Neural progenitor cell (in vitro differentiated cells): Measurements from ENCODE around the gene GNAI3. TPM values are rescaled to one million over a fixed set of nuclear protein-coding genes. Genes with fewer than 3 reads are reported as not detected.

Experiments
- DNase-seq: peaks from one replicate; pipeline ENCODE4 v3.0.0-alpha.2; 2016; ENCODE audit warnings: low spot score
- H2AFZ ChIP-seq: fragments of 200-600 bp; sonication (generic); replicated peaks from 2 replicates; pipeline ENCODE4 v1.6.1; 2016; ENCODE audit warnings: antibody characterized with exemption
- H3F3A ChIP-seq: fragments of 200-600 bp; sonication (generic); 2 replicates; pipeline ENCODE4 v1.6.1; 2016; ENCODE audit warnings: antibody characterized with exemption, low read depth
- H3K27ac ChIP-seq: fragments of 200-600 bp; sonication (generic); 2 replicates; pipeline ENCODE4 v1.5.1; 2016; ENCODE audit warnings: mild to moderate bottlenecking
- H3K27me3 ChIP-seq: fragments of 200-600 bp; sonication (generic); 2 replicates; pipeline ENCODE4 v1.6.1; 2016; ENCODE audit warnings: mild to moderate bottlenecking, moderate library complexity
- H3K36me3 ChIP-seq: fragments of 200-600 bp; sonication (generic); 2 replicates; pipeline ENCODE4 v1.5.1; 2016
- H3K4me1 ChIP-seq: fragments of 200-600 bp; sonication (generic); 2 replicates; pipeline ENCODE4 v1.6.1; 2016; ENCODE audit warnings: mixed run types
- H3K4me2 ChIP-seq: fragments of 200-600 bp; sonication (generic); 2 replicates; pipeline ENCODE4 v1.6.1; 2016
- H3K4me3 ChIP-seq: fragments of 200-600 bp; sonication (generic); 2 replicates; pipeline ENCODE4 v1.5.1; 2016
- H3K79me2 ChIP-seq: fragments of 200-600 bp; sonication (generic); 2 replicates; pipeline ENCODE4 v1.6.1; 2016; ENCODE audit warnings: low read depth
- H3K9ac ChIP-seq: fragments of 200-600 bp; sonication (generic); 2 replicates; pipeline ENCODE4 v1.6.1; 2016
- H3K9me3 ChIP-seq: fragments of 200-600 bp; sonication (generic); 2 replicates; pipeline ENCODE4 v1.5.1; 2016; ENCODE audit warnings: low read depth
- H4K20me1 ChIP-seq: fragments of 200-600 bp; sonication (generic); 2 replicates; pipeline ENCODE4 v1.6.1; 2016; ENCODE audit warnings: low read depth
- H3K27ac Mint-ChIP-seq: 3 replicates; pipeline ENCODE4 v1.8.0; 2021; ENCODE audit warnings: mixed read lengths
- H3K27me3 Mint-ChIP-seq: 2 replicates; pipeline ENCODE4 v1.8.0; 2022; ENCODE audit warnings: low read depth, mild to moderate bottlenecking, inconsistent platforms, moderate library complexity, mixed read lengths; ENCODE audit not compliant: insufficient read depth
- H3K36me3 Mint-ChIP-seq: 3 replicates; pipeline ENCODE4 v1.8.0; 2021; ENCODE audit warnings: mixed read lengths
- H3K4me1 Mint-ChIP-seq: 3 replicates; pipeline ENCODE4 v1.8.0; 2021; ENCODE audit warnings: mixed read lengths
- H3K4me3 Mint-ChIP-seq: 3 replicates; pipeline ENCODE4 v1.8.0; 2021; ENCODE audit warnings: mild to moderate bottlenecking, moderate library complexity, mixed read lengths
- H3K9me3 Mint-ChIP-seq: 3 replicates; pipeline ENCODE4 v1.8.0; 2020; ENCODE audit warnings: mixed read lengths
- EZH2 ChIP-seq: fragments of 200-600 bp; sonication (generic); IDR thresholded peaks from 2 replicates; pipeline ENCODE4 v1.6.1; 2017; ENCODE audit warnings: antibody characterized with exemption, mild to moderate bottlenecking, moderate library complexity
- EZH2phosphoT487 ChIP-seq: fragments of 200-600 bp; sonication (generic); IDR thresholded peaks from 2 replicates; pipeline ENCODE4 v1.6.1; 2017; ENCODE audit warnings: antibody characterized with exemption
- total RNA-seq: library from RNA; depleted of rRNA; stranded (reverse); fragments of >200 nt; gene quantifications from 2 replicates; pipeline ENCODE4 v1.2.3, GENCODE V29; 2015; ENCODE audit warnings: low replicate concordance
- TF ChIP-seq, protein P1 (sequence below): fragments of 200-600 bp; sonication (generic); IDR thresholded peaks from 2 replicates; pipeline ENCODE4 v1.5.1; 2017; ENCODE audit warnings: antibody characterized with exemption, mild to moderate bottlenecking

GNAI3 gene
- total RNA-seq, 1 donor from 2014 or later: 15.4 TPM

GRCh38 chr1:109530457-109531087, 17.8 kb upstream of the GNAI3 start:
- H3K4me3 Mint-ChIP-seq: no peak overlapping the region
- H3K4me1 Mint-ChIP-seq: peaks cover 36% of the 10 kb centered on the region
- H3K27ac Mint-ChIP-seq: no peak overlapping the region

GRCh38 chr1:109531380-109531779, 17.0 kb upstream of the GNAI3 start:
- Mint-ChIP-seq H3K9me3 (no peaks in the 10 kb centered on the region), H3K27ac (peak overlapping the region; percentile 19), H3K4me3 (no peak overlapping the region), H3K4me1 (peaks cover 42% of the 10 kb centered on the region), H3K27me3 (peaks cover 7% of the 10 kb centered on the region), H3K36me3 (no peaks in the 10 kb centered on the region)
- Histone ChIP-seq H3K4me3 (no peak overlapping the region), H3K79me2 (no peaks in the 10 kb centered on the region), H3F3A (peaks cover 5% of the 10 kb centered on the region), H3K9me3 (no peaks in the 10 kb centered on the region), H3K27me3 (no peaks in the 10 kb centered on the region), H3K9ac (no peak overlapping the region), H4K20me1 (no peaks in the 10 kb centered on the region), H2AFZ (no peak overlapping the region), H3K36me3 (no peaks in the 10 kb centered on the region), H3K4me2 (no peak overlapping the region), H3K4me1 (peaks cover 26% of the 10 kb centered on the region), H3K27ac (no peak overlapping the region)
- no peak for DNase-seq
- TF ChIP-seq, protein P1, sequence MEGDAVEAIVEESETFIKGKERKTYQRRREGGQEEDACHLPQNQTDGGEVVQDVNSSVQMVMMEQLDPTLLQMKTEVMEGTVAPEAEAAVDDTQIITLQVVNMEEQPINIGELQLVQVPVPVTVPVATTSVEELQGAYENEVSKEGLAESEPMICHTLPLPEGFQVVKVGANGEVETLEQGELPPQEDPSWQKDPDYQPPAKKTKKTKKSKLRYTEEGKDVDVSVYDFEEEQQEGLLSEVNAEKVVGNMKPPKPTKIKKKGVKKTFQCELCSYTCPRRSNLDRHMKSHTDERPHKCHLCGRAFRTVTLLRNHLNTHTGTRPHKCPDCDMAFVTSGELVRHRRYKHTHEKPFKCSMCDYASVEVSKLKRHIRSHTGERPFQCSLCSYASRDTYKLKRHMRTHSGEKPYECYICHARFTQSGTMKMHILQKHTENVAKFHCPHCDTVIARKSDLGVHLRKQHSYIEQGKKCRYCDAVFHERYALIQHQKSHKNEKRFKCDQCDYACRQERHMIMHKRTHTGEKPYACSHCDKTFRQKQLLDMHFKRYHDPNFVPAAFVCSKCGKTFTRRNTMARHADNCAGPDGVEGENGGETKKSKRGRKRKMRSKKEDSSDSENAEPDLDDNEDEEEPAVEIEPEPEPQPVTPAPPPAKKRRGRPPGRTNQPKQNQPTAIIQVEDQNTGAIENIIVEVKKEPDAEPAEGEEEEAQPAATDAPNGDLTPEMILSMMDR: no peak
- TF ChIP-seq EZH2phosphoT487: no peak
- no peak for TF ChIP-seq EZH2

More at GRCh38 chr1:109530457-109531087, 17.8 kb upstream of the GNAI3 start:
- no peak overlapping the region for H3K27ac ChIP-seq
- H3F3A ChIP-seq: peaks cover 5% of the 10 kb centered on the region
- H3K9me3 Mint-ChIP-seq: no peaks in the 10 kb centered on the region
- no peak overlapping the region for H3K9ac ChIP-seq
- H3K36me3 ChIP-seq: no peaks in the 10 kb centered on the region
- TF ChIP-seq EZH2 (no peak), EZH2phosphoT487 (no peak)
- TF ChIP-seq, protein P1: no peak
- peak overlapping the region; percentile 45 for H3K4me2 ChIP-seq
- H3K4me1 ChIP-seq: peaks cover 18% of the 10 kb centered on the region
- no peaks in the 10 kb centered on the region for H3K27me3 ChIP-seq
- H3K36me3 Mint-ChIP-seq: no peaks in the 10 kb centered on the region
- peaks cover 9% of the 10 kb centered on the region for H3K27me3 Mint-ChIP-seq
- H4K20me1 ChIP-seq: no peaks in the 10 kb centered on the region
- no peaks in the 10 kb centered on the region for H3K79me2 ChIP-seq
- H3K4me3 ChIP-seq: no peak overlapping the region
- peak; percentile 57 for DNase-seq
- H2AFZ ChIP-seq: no peak overlapping the region
- H3K9me3 ChIP-seq: no peaks in the 10 kb centered on the region

- Mint-ChIP-seq H3K4me1 (peaks cover 45% of the 10 kb centered on the region), H3K9me3 (no peaks in the 10 kb centered on the region), H3K4me3 (no peak overlapping the region), H3K27me3 (peaks cover 7% of the 10 kb centered on the region), H3K36me3 (no peaks in the 10 kb centered on the region), H3K27ac (peak overlapping the region; percentile 57)
- H3K4me2 ChIP-seq: no peak overlapping the region
- no peak overlapping the region for H3K9ac ChIP-seq
- no peaks in the 10 kb centered on the region for H3K36me3 ChIP-seq
- H3K4me1 ChIP-seq: peaks cover 26% of the 10 kb centered on the region
- H3K79me2 ChIP-seq: no peaks in the 10 kb centered on the region
- no peak overlapping the region for H3K27ac ChIP-seq
- H3K4me3 ChIP-seq: no peak overlapping the region
- TF ChIP-seq EZH2: no peak
- no peak for TF ChIP-seq EZH2phosphoT487
- TF ChIP-seq, protein P1: no peak
- H2AFZ ChIP-seq: peak overlapping the region; percentile 10
- H3K27me3 ChIP-seq: no peaks in the 10 kb centered on the region
- no peaks in the 10 kb centered on the region for H4K20me1 ChIP-seq
- no peak for DNase-seq
- H3F3A ChIP-seq: peaks cover 5% of the 10 kb centered on the region
- no peaks in the 10 kb centered on the region for H3K9me3 ChIP-seq
Observed at GRCh38 chr1:109531826-109532364, 16.5 kb upstream of the GNAI3 start.
